ENCODE measurements around the gene CAMK4.

GRCh38 chr5:111367115-111367514 is 142.9 kb downstream of the CAMK4 start:
- TF ChIP-seq CTCF (IDR thresholded peaks at IDR 0.05; ENCODE audit: insufficient read depth, low read length) (no peak), GABPA (IDR thresholded peaks at IDR 0.05; ENCODE audit: low read depth) (no peak)

All from HL-60 (cell line).